Ovary (tissue), 3 donors: ENCODE results near the gene CHAF1A.

ENCODE experiments used
- EP300 ChIP-seq: sonication (generic); formaldehyde crosslinking; IDR thresholded peaks from one replicate; pipeline ENCODE4 v1.6.1; 2017; ENCODE audit warnings: antibody characterized with exemption
- POLR2A ChIP-seq: fragments of 450-650 bp; IDR thresholded peaks from one replicate; pipeline ENCODE4 v1.6.1; 2017; ENCODE audit warnings: antibody characterized with exemption, mild to moderate bottlenecking, moderate library complexity
- TF ChIP-seq, protein P1 (sequence below), 3 donors: fragments of 450-650 bp in 2 of 3; fragments of 200-600 bp in 1 of 3; IDR thresholded peaks; one replicate each; pipeline versions ENCODE4 v1.5.1 to v1.8.0; 2016 to 2022; ENCODE audit warnings: antibody characterized with exemption in 3 of 3, mild to moderate bottlenecking in 1 of 3
- donor health status: DM: no; HTN: no; CAD: no.

DNA sequence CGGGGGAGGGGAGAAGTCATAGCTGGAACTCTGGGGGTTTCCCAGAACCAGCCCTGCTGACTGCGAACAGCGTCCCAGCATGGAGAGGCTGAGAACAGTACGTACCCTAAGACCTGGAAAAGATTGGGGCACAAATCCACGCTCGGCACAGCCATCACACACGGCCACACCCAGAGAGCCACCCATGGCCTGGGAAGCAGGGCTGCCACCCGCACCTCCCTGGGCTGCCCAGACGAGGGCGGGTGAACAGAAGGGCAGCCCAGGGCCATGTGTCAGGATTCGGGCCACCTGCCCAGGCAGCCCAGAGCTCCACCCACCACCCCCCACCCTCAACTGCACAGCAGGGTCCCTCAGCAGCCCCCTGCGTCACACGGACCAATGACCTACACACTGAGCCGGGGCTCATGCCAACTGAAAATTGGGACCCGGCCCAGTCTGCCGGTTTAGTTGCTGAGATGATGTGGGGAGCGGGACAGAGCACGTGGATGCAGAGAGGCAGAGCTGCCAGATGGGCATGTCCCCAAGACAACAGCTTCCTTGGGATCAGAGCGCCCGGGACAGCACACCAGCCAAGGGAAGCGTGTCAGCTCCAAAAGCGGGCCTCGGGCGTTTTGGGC is 46.7 kb downstream of the CHAF1A start:
- TF ChIP-seq, protein P1, sequence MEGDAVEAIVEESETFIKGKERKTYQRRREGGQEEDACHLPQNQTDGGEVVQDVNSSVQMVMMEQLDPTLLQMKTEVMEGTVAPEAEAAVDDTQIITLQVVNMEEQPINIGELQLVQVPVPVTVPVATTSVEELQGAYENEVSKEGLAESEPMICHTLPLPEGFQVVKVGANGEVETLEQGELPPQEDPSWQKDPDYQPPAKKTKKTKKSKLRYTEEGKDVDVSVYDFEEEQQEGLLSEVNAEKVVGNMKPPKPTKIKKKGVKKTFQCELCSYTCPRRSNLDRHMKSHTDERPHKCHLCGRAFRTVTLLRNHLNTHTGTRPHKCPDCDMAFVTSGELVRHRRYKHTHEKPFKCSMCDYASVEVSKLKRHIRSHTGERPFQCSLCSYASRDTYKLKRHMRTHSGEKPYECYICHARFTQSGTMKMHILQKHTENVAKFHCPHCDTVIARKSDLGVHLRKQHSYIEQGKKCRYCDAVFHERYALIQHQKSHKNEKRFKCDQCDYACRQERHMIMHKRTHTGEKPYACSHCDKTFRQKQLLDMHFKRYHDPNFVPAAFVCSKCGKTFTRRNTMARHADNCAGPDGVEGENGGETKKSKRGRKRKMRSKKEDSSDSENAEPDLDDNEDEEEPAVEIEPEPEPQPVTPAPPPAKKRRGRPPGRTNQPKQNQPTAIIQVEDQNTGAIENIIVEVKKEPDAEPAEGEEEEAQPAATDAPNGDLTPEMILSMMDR (IDR thresholded peaks at IDR 0.05) = no peak
- no peak for TF ChIP-seq POLR2A
- TF ChIP-seq EP300 = no peak
